B cell (primary cell): ENCODE measurements around the gene NANOS1. TPM values are rescaled to one million over a fixed set of nuclear protein-coding genes. Genes with fewer than 3 reads are reported as not detected.

ENCODE experiments used
- ATAC-seq: fragments of 200-7000 bp; cut with Tn5 transposase; one replicate; pipeline ENCODE4 v1.10.0; 2021; ENCODE audit warnings: low read depth, mild to moderate bottlenecking, moderate number of reproducible peaks, moderate library complexity
- CTCF ChIA-PET: fragments of 350-600 bp; sonication (Branson Sonifier 250); formaldehyde crosslinking; loops from one replicate; lab custom pipeline; 2021; ENCODE audit warnings: antibody characterized with exemption, inconsistent platforms; lab: Charles Lee
- POLR2A ChIA-PET: fragments of 350-600 bp; sonication (Branson Sonifier 250); formaldehyde crosslinking; loops from one replicate; lab custom pipeline; 2021; ENCODE audit warnings: antibody characterized with exemption; lab: Charles Lee
- DNase-seq: peaks from one replicate; pipeline ENCODE4 v3.0.0; 2013
- H2AFZ ChIP-seq: 2 replicates; pipeline ENCODE4 v1.6.1; 2012; ENCODE audit warnings: mild to moderate bottlenecking, low read depth, low read length; ENCODE audit not compliant: insufficient read depth, poor library complexity, severe bottlenecking
- H3K27ac ChIP-seq, 2 donors: 1 replicate in 1 of 2; 2 replicates in 1 of 2; pipeline ENCODE4 v1.5.1; 2012 to 2013; ENCODE audit warnings: low read length in 2 of 2, mild to moderate bottlenecking in 2 of 2, moderate library complexity in 1 of 2
- H3K27me3 ChIP-seq, 4 experiments: fragments of 200-600 bp in 1 of 4; sonication (generic) in 1 of 4; replicated peaks in 1 of 4; 1 replicate in 2 of 4; 2 replicates in 2 of 4; pipeline versions ENCODE4 v1.6.1 to v1.7.0; 2013 to 2016; ENCODE audit warnings: low read length in 3 of 4, mild to moderate bottlenecking in 2 of 4, mixed read lengths in 1 of 4, moderate library complexity in 1 of 4; ENCODE audit not compliant: insufficient read depth in 4 of 4, control insufficient read depth in 3 of 4; ENCODE audit errors: control extremely low read depth in 1 of 4
- H3K36me3 ChIP-seq, 2 experiments: replicated peaks in 1 of 2; 1 replicate in 1 of 2; 2 replicates in 1 of 2; pipeline versions ENCODE4 v1.6.1 to v1.7.1; 2013; ENCODE audit warnings: low read length in 1 of 2; ENCODE audit not compliant: insufficient read depth in 2 of 2, control insufficient read depth in 1 of 2; ENCODE audit errors: control extremely low read depth in 1 of 2, extremely low read depth in 1 of 2
- H3K4me1 ChIP-seq, 2 donors: fragments of 200-600 bp in 1 of 2; sonication (generic) in 1 of 2; 1 replicate in 1 of 2; 2 replicates in 1 of 2; pipeline versions ENCODE4 v1.5.1 to v1.6.1; 2013 to 2017; ENCODE audit warnings: low read length in 2 of 2; ENCODE audit not compliant: control insufficient read depth in 2 of 2, insufficient read depth in 2 of 2
- H3K4me2 ChIP-seq: replicated peaks from 2 replicates; pipeline ENCODE3; 2012; ENCODE audit warnings: mild to moderate bottlenecking, low read depth, low read length; ENCODE audit not compliant: poor library complexity, severe bottlenecking
- H3K4me3 ChIP-seq, 5 experiments: fragments of 200-600 bp in 1 of 5; sonication (generic) in 1 of 5; 1 replicate in 3 of 5; 2 replicates in 2 of 5; pipeline versions ENCODE4 v1.5.1 to v1.7.0; 2011 to 2016; ENCODE audit warnings: low read length in 4 of 5, mild to moderate bottlenecking in 4 of 5, low read depth in 2 of 5, control low read depth in 1 of 5, moderate library complexity in 1 of 5; ENCODE audit not compliant: insufficient read depth in 1 of 5; ENCODE audit errors: control extremely low read depth in 1 of 5, extremely low read depth in 1 of 5
- H3K79me2 ChIP-seq: fragments of 200-600 bp; sonication (generic); one replicate; pipeline ENCODE4 v1.6.0; 2016; ENCODE audit warnings: low read length; ENCODE audit not compliant: control insufficient read depth, insufficient read depth
- H3K9ac ChIP-seq: fragments of 200-600 bp; sonication (generic); 2 replicates; pipeline ENCODE4 v1.6.1; 2017; ENCODE audit warnings: mild to moderate bottlenecking, low read length, moderate library complexity
- H3K9me3 ChIP-seq, 3 donors: one replicate each; pipeline versions ENCODE4 v1.6.1 to v1.7.1; 2013; ENCODE audit warnings: low read length in 2 of 3; ENCODE audit not compliant: control insufficient read depth in 2 of 3, insufficient read depth in 1 of 3; ENCODE audit errors: control extremely low read depth in 1 of 3
- H4K20me1 ChIP-seq: 2 replicates; pipeline ENCODE4 v1.6.0; 2012; ENCODE audit warnings: mild to moderate bottlenecking, low read length; ENCODE audit not compliant: insufficient read depth, control insufficient read depth, poor library complexity, severe bottlenecking
- H3K27ac Mint-ChIP-seq: one replicate; pipeline ENCODE4 v1.8.0; 2021; ENCODE audit warnings: mixed read lengths
- H3K27me3 Mint-ChIP-seq: one replicate; pipeline ENCODE4 v1.8.0; 2021; ENCODE audit warnings: mixed read lengths
- H3K4me1 Mint-ChIP-seq: one replicate; pipeline ENCODE4 v1.8.0; 2021; ENCODE audit warnings: mixed read lengths
- H3K4me3 Mint-ChIP-seq: one replicate; pipeline ENCODE4 v1.8.0; 2021; ENCODE audit warnings: mixed read lengths
- H3K9me3 Mint-ChIP-seq: one replicate; pipeline ENCODE4 v1.8.0; 2022; ENCODE audit warnings: mixed read lengths; ENCODE audit not compliant: insufficient read depth
- EZH2 ChIP-seq: IDR thresholded peaks from 2 replicates; pipeline ENCODE4 v1.6.1; 2012; ENCODE audit warnings: borderline replicate concordance, low read depth, mild to moderate bottlenecking, moderate library complexity, low read length; ENCODE audit not compliant: insufficient read depth, poor library complexity, severe bottlenecking
- WGBS: methylation state at CpG from one replicate; pipeline ENCODE4 v1.1.5; 2013; ENCODE audit warnings: missing lambda C conversion rate; ENCODE audit not compliant: insufficient coverage; 5-methylcytosine and 5-hydroxymethylcytosine counted together
- intact Hi-C: fragments of 100-400 bp; cut with micrococcal nuclease; formaldehyde crosslinking; loops from one replicate; pipeline ENCODE4 v1.10.0; 2022
- polyA plus RNA-seq: library from polyadenylated mRNA; depleted of rRNA; stranded (reverse); fragments of >200 nt; gene quantifications from 2 replicates; pipeline ENCODE4 v1.2.3, GENCODE V29; 2012
- total RNA-seq, 2 donors: library from RNA; stranded (reverse); fragments of 120-200 nt in 1 of 2; gene quantifications; 1 replicate in 1 of 2; 2 replicates in 1 of 2; pipeline versions ENCODE4 v1.2.3 to v1.2.4, GENCODE V29; 2013 to 2022
- TF ChIP-seq, protein P1 (sequence below): fragments of 200-600 bp; IDR thresholded peaks from one replicate; pipeline ENCODE4 v1.8.0; 2022; ENCODE audit warnings: antibody characterized with exemption, mild to moderate bottlenecking

Gene NANOS1
- total and polyA plus RNA-seq, 2 donors (not counting 1 experiment from before 2014, with no cell fraction given) = 0.16 to 0.69 TPM

GRCh38 chr10:119061352-119061751, 31.8 kb downstream of the NANOS1 start:
- ATAC-seq (no peak), DNase-seq (peak; percentile 23)
- peaks cover 76% of the 10 kb centered on the region for H4K20me1 ChIP-seq
- H3K4me1 Mint-ChIP-seq = peaks cover 20% of the 10 kb centered on the region
- peaks cover 2 to 12% of the 10 kb centered on the region in 2 donors for H3K4me1 ChIP-seq
- ChIA-PET POLR2A (no interaction called here), CTCF (no interaction called here)
- H3K9ac ChIP-seq = no peak overlapping the region
- H3K27ac Mint-ChIP-seq = peak overlapping the region; percentile 53
- H3K4me3 Mint-ChIP-seq = no peak overlapping the region
- H3K79me2 ChIP-seq = peaks cover 54% of the 10 kb centered on the region
- WGBS = no CpG with 5 or more reads among the region's 1 CpG
- no peaks in the 10 kb centered on the region for H3K27me3 ChIP-seq
- H3K9me3 ChIP-seq = no peaks in the 10 kb centered on the region
- TF ChIP-seq EZH2 = no peak
- TF ChIP-seq, protein P1, sequence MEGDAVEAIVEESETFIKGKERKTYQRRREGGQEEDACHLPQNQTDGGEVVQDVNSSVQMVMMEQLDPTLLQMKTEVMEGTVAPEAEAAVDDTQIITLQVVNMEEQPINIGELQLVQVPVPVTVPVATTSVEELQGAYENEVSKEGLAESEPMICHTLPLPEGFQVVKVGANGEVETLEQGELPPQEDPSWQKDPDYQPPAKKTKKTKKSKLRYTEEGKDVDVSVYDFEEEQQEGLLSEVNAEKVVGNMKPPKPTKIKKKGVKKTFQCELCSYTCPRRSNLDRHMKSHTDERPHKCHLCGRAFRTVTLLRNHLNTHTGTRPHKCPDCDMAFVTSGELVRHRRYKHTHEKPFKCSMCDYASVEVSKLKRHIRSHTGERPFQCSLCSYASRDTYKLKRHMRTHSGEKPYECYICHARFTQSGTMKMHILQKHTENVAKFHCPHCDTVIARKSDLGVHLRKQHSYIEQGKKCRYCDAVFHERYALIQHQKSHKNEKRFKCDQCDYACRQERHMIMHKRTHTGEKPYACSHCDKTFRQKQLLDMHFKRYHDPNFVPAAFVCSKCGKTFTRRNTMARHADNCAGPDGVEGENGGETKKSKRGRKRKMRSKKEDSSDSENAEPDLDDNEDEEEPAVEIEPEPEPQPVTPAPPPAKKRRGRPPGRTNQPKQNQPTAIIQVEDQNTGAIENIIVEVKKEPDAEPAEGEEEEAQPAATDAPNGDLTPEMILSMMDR = no peak
- peaks cover 22 to 83% of the 10 kb centered on the region in 2 experiments for H3K36me3 ChIP-seq
- intact Hi-C loops = no loop called here
- no peaks in the 10 kb centered on the region for H3K27me3 Mint-ChIP-seq
- H3K4me2 ChIP-seq = peak overlapping the region; percentile 26
- H3K27ac ChIP-seq = peak overlapping the region in 1 of 2 donors; percentile 17
- no peak overlapping the region for H2AFZ ChIP-seq
- no peak overlapping the region for H3K4me3 ChIP-seq
- no peaks in the 10 kb centered on the region for H3K9me3 Mint-ChIP-seq

DNA sequence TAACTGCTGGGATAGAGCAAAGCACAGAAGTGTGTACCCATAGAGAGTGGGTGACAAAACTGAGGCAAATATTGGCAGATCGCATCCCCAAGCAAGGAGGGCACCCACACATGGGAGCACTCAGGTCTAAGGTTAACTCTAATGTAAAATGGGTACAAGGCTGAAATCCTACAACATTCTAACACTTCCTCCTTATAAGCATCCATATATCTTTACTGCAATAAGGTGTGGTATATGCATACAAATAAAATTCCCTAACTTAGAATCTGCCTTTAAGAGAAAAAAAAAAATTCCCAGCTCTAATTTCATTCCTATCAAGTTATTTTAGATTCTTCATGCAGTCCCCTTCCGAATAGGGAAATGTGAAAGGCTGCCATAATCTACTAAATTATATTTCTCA, 32.4 kb downstream of the NANOS1 start:
- H3K27ac ChIP-seq = no peak overlapping the region
- H4K20me1 ChIP-seq = peaks cover 73% of the 10 kb centered on the region
- WGBS = no CpG with 5 or more reads among the region's 2 CpGs
- no peak overlapping the region for H3K9ac ChIP-seq
- peaks cover 24 to 82% of the 10 kb centered on the region in 2 experiments for H3K36me3 ChIP-seq
- no peak overlapping the region for H3K27ac Mint-ChIP-seq
- no peak for ATAC-seq
- no peak overlapping the region for H3K4me2 ChIP-seq
- H3K4me3 Mint-ChIP-seq = no peak overlapping the region
- no peaks in the 10 kb centered on the region for H3K27me3 Mint-ChIP-seq
- DNase-seq = no peak
- H3K4me1 ChIP-seq = peaks cover 2 to 12% of the 10 kb centered on the region in 2 donors
- ChIA-PET POLR2A (no interaction called here), CTCF (no interaction called here)
- no peaks in the 10 kb centered on the region for H3K9me3 ChIP-seq
- peaks cover 58% of the 10 kb centered on the region for H3K79me2 ChIP-seq
- intact Hi-C loops = no loop called here
- H3K27me3 ChIP-seq = no peaks in the 10 kb centered on the region
- H2AFZ ChIP-seq = no peak overlapping the region
- no peaks in the 10 kb centered on the region for H3K9me3 Mint-ChIP-seq
- H3K4me3 ChIP-seq = no peak overlapping the region
- peaks cover 20% of the 10 kb centered on the region for H3K4me1 Mint-ChIP-seq
- TF ChIP-seq EZH2 = no peak
- TF ChIP-seq, protein P1 = no peak
